Brain microvascular endothelial cell (primary cell): Measurements from ENCODE around the gene HES4.
"Not testable (repeated sequence)": the region's sequence is repeated elsewhere in the genome, so short reads cannot be mapped to it uniquely, and the experiment has no call there.

Experiments
- DNase-seq: peaks from one replicate; pipeline ENCODE4 v3.0.0-alpha.2; 2020
- H3K27ac ChIP-seq: fragments of 250-450 bp; sonication (Bioruptor Pico); 2 replicates; pipeline ENCODE4 v1.5.1; 2020; ENCODE audit warnings: mild to moderate bottlenecking, moderate library complexity
- H3K27me3 ChIP-seq: fragments of 250-450 bp; sonication (Bioruptor Pico); replicated peaks from 2 replicates; pipeline ENCODE4 v1.5.1; 2020; ENCODE audit warnings: mild to moderate bottlenecking
- H3K36me3 ChIP-seq: fragments of 250-450 bp; sonication (Bioruptor Pico); replicated peaks from 2 replicates; pipeline ENCODE4 v1.5.1; 2020; ENCODE audit warnings: mild to moderate bottlenecking
- H3K4me3 ChIP-seq: 2 replicates; pipeline ENCODE4 v1.5.1; 2011; ENCODE audit warnings: low read depth, mild to moderate bottlenecking, control low read depth, low read length, moderate library complexity
- CTCF ChIP-seq: IDR thresholded peaks from 2 replicates; pipeline ENCODE4 v1.5.1; 2011; ENCODE audit warnings: low read depth, mild to moderate bottlenecking, moderate library complexity, low read length, control low read depth, inconsistent platforms; ENCODE audit errors: missing control alignments
- in situ Hi-C: cut with HindIII; loops from 2 replicates; pipeline ENCODE4 v1.10.0; 2017; ENCODE audit warnings: low sequenced_read_pairs, low pct_ligation_motif_present

HES4 gene

GRCh38 chr1:997713-997992, 2.2 kb downstream of the HES4 start:
- in situ Hi-C loops, result no loop called here
- TF ChIP-seq CTCF, result no peak

GRCh38 chr1:996851-997712, 2.8 kb downstream of the HES4 start:
- H3K36me3 ChIP-seq, result no peaks in the 10 kb centered on the region
- DNase-seq, result no peak
- H3K27ac ChIP-seq, result no peak overlapping the region
- TF ChIP-seq CTCF, result no peak
- H3K4me3 ChIP-seq, result no peak overlapping the region
- no peaks in the 10 kb centered on the region for H3K27me3 ChIP-seq
- in situ Hi-C loops, result no loop called here

More at GRCh38 chr1:997713-997992, 2.2 kb downstream of the HES4 start:
- H3K4me3 ChIP-seq, result no peak overlapping the region
- H3K36me3 ChIP-seq, result no peaks in the 10 kb centered on the region
- DNase-seq, result no peak
- no peaks in the 10 kb centered on the region for H3K27me3 ChIP-seq
- H3K27ac ChIP-seq, result no peak overlapping the region

- Histone ChIP-seq H3K36me3 (no peaks in the 10 kb centered on the region), H3K27me3 (no peaks in the 10 kb centered on the region), H3K27ac (no peak overlapping the region), H3K4me3 (no peak overlapping the region)
- in situ Hi-C loops, result no loop called here
- TF ChIP-seq CTCF, result no peak
- DNase-seq, result no peak
Observed at GRCh38 chr1:995665-996633, 3.9 kb downstream of the HES4 start.

- DNase-seq, H3K4me3 ChIP-seq, H3K27ac ChIP-seq, H3K36me3 ChIP-seq, H3K27me3 ChIP-seq, in situ Hi-C loops: not testable (repeated sequence)
Observed at GRCh38 chr1:994546-994945, 5.4 kb downstream of the HES4 start.

GRCh38 chr1:993379-993995, 6.4 kb downstream of the HES4 start:
- DNase-seq, result no peak
- in situ Hi-C loops, result no loop called here
- no peak for TF ChIP-seq CTCF
- Histone ChIP-seq H3K4me3 (no peak overlapping the region), H3K36me3 (no peaks in the 10 kb centered on the region), H3K27ac (no peak overlapping the region), H3K27me3 (no peaks in the 10 kb centered on the region)

GRCh38 chr1:992362-992761, 7.5 kb downstream of the HES4 start:
- no peak for TF ChIP-seq CTCF
- no peaks in the 10 kb centered on the region for H3K36me3 ChIP-seq
- no peaks in the 10 kb centered on the region for H3K27me3 ChIP-seq
- in situ Hi-C loops, result no loop called here
- H3K27ac ChIP-seq, result no peak overlapping the region
- H3K4me3 ChIP-seq, result no peak overlapping the region
- no peak for DNase-seq
